ENCODE data around the gene MYL7. TPM values are rescaled to one million over a fixed set of nuclear protein-coding genes. Genes with fewer than 3 reads are reported as not detected.
"Not testable (repeated sequence)": the region's sequence is repeated elsewhere in the genome, so short reads cannot be mapped to it uniquely, and the experiment has no call there.

The MYL7 gene
- total RNA-seq, 4 donors from 2014 or later, result not detected

- intact Hi-C loops (cut with DNase I), result loop anchor here (10.0 kb wide), 1 partner anchor 63 kb away; no protein-coding TSS in a partner anchor
- H3K4me3 ChIP-seq, result no peak overlapping the region
- peaks cover 0 to 5% (median 0%) of the 10 kb centered on the region in 4 donors for H3K9me3 ChIP-seq
- DNase-seq (ENCODE audit: extremely low spot score), result no peak
- 77% methylated on average over 12 of the region's 12 CpGs for WGBS
- TF ChIP-seq EP300 (IDR thresholded peaks at IDR 0.05) (no peak), POLR2A (IDR thresholded peaks at IDR 0.05; ENCODE audit: low read depth) (no peak), CTCF (IDR thresholded peaks at IDR 0.05) (no peak), POLR2AphosphoS5 (IDR thresholded peaks at IDR 0.05) (no peak)
- H3K27me3 ChIP-seq, result no peaks in the 10 kb centered on the region
- peaks cover 0 to 21% (median 0%) of the 10 kb centered on the region in 4 donors for H3K4me1 ChIP-seq
- no peaks in the 10 kb centered on the region for H3K36me3 ChIP-seq
- no peak overlapping the region for H3K27ac ChIP-seq (replicated peaks in 1 of 4)
Observed at GRCh38 chr7:44131173-44132029, 9.7 kb downstream of the MYL7 start.

DNA sequence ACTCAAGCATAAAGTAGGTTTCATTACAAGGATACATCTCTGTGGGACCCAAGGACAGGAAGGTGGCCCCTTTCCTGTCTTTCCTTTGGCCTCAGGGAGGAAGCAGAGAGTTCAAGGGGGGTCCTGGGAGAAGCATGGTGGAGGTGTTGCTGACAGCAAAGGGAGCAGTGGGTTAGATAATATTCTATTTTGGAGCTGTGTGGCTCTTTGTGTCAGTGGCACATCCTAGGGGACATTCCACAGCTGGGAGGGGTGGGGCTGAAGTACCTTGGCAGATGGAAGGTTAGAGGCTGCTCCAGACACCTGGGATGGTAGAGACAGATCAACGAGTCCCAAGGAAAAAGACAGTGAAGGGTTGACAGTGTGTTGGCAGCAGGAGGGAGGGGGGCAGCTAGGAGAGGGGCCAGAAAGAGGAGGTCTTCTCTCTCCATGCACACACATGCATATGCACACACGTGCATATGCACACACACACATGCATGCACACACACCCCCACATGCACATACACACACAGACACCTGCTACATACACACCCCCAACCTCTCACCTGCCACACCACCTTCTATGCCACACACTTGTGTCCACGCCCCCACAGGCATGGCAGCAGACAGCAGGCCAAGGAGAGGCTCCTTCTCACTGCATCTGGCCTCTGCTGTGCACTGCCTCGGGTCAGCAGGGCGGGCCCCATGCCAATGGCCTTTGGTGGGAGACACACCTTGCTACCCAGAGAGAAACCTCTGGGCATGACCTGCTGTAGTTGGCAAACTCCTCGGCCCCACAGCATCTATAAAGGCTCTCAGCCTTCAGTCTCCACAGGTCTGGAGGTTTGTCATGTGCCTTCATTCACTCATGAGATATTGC, 12.2 kb downstream of the MYL7 start:
- H3K36me3 ChIP-seq, result no peaks in the 10 kb centered on the region
- WGBS, result 63% methylated on average over 3 of the region's 6 CpGs
- no peak overlapping the region for H3K27ac ChIP-seq (replicated peaks in 1 of 4)
- DNase-seq (ENCODE audit: extremely low spot score), result no peak
- no peak overlapping the region for H3K4me3 ChIP-seq
- TF ChIP-seq EP300 (IDR thresholded peaks at IDR 0.05) (no peak), POLR2AphosphoS5 (IDR thresholded peaks at IDR 0.05) (no peak), CTCF (IDR thresholded peaks at IDR 0.05) (no peak), POLR2A (IDR thresholded peaks at IDR 0.05; ENCODE audit: low read depth) (no peak)
- H3K4me1 ChIP-seq, result peaks cover 0 to 26% (median 6%) of the 10 kb centered on the region in 4 donors
- no peaks in the 10 kb centered on the region for H3K27me3 ChIP-seq
- intact Hi-C loops (cut with DNase I), result no loop called here
- H3K9me3 ChIP-seq, result peaks cover 0 to 5% (median 0%) of the 10 kb centered on the region in 4 donors

DNA sequence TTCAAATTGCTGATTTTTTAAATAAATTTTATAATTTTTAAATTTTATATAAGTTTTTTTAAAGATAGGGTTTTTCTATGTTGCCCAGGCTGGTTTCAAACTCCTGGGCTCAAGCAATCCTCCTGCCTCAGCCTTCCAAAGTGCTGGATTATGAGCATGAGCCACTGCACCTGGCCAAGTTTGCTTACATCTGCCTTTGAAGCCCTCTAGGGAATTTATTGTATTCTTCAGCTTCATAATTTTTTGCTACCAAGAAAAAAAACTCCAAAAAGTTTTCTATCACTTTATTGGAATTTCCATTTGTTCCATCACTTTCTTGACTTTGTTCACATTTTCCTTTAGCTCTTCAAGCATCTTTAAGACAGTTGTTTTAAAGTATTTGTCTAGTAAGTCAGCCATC, 14.0 kb downstream of the MYL7 start:
- no peaks in the 10 kb centered on the region for H3K27me3 ChIP-seq
- intact Hi-C loops (cut with DNase I), result no loop called here
- H3K9me3 ChIP-seq, result peaks cover 0 to 5% (median 0%) of the 10 kb centered on the region in 4 donors
- no peak for TF ChIP-seq CTCF (IDR thresholded peaks at IDR 0.05)
- no peak for TF ChIP-seq EP300 (IDR thresholded peaks at IDR 0.05)
- TF ChIP-seq POLR2A (IDR thresholded peaks at IDR 0.05; ENCODE audit: low read depth), result no peak
- TF ChIP-seq POLR2AphosphoS5 (IDR thresholded peaks at IDR 0.05), result no peak
- H3K4me1 ChIP-seq, result peaks cover 8 to 24% (median 17%) of the 10 kb centered on the region in 4 donors
- H3K4me3 ChIP-seq, result no peak overlapping the region
- no peak for DNase-seq (ENCODE audit: extremely low spot score)
- H3K27ac ChIP-seq (replicated peaks in 1 of 4), result no peak overlapping the region
- no peaks in the 10 kb centered on the region for H3K36me3 ChIP-seq

GRCh38 chr7:44126574-44126973, 14.6 kb downstream of the MYL7 start:
- H3K4me1 ChIP-seq, result peaks cover 14 to 27% (median 23%) of the 10 kb centered on the region in 4 donors
- H3K9me3 ChIP-seq; H3K27me3 ChIP-seq; DNase-seq (ENCODE audit: extremely low spot score); H3K27ac ChIP-seq (replicated peaks in 1 of 4); intact Hi-C loops (cut with DNase I); H3K36me3 ChIP-seq; H3K4me3 ChIP-seq: not testable (repeated sequence)
- 91% methylated on average over 4 of the region's 4 CpGs for WGBS

GRCh38 chr7:44124822-44125202, 16.3 kb downstream of the MYL7 start:
- DNase-seq (ENCODE audit: extremely low spot score), result no peak
- Histone ChIP-seq H3K27me3 (no peaks in the 10 kb centered on the region), H3K4me1 (peaks cover 15 to 40% (median 36%) of the 10 kb centered on the region in 4 donors), H3K27ac (replicated peaks in 1 of 4) (peak overlapping the region in 1 of 4 donors; percentile 95), H3K36me3 (peaks cover 6 to 21% (median 18%) of the 10 kb centered on the region in 4 donors), H3K4me3 (no peak overlapping the region), H3K9me3 (peaks cover 0 to 5% (median 0%) of the 10 kb centered on the region in 4 donors)
- no peak for TF ChIP-seq EP300 (IDR thresholded peaks at IDR 0.05)
- no peak for TF ChIP-seq POLR2A (IDR thresholded peaks at IDR 0.05; ENCODE audit: low read depth)
- TF ChIP-seq CTCF (IDR thresholded peaks at IDR 0.05), result no peak
- no peak for TF ChIP-seq POLR2AphosphoS5 (IDR thresholded peaks at IDR 0.05)
- 93% methylated on average over 6 of the region's 6 CpGs for WGBS
- intact Hi-C loops (cut with DNase I), result no loop called here
